Natural killer cell (primary cell): Measurements from ENCODE around the gene DTNB. TPM values are rescaled to one million over a fixed set of nuclear protein-coding genes. Genes with fewer than 3 reads are reported as not detected.

Experiments used
- ATAC-seq, 3 donors: fragments of 150-1000 bp in 2 of 3; fragments of 200-7000 bp in 1 of 3; cut with Tn5 transposase; 1 replicate in 1 of 3; 2 replicates in 2 of 3; pipeline ENCODE4 v1.10.0; 2021; ENCODE audit warnings: mild to moderate bottlenecking in 2 of 3, moderate library complexity in 2 of 3
- DNase-seq, 2 donors: peaks; one replicate each; pipeline versions ENCODE4 v3.0.0 to v3.0.0-alpha.2; 2013 to 2021; ENCODE audit warnings: mixed read lengths in 1 of 2
- H3K27ac ChIP-seq: one replicate; pipeline ENCODE4 v1.5.1; 2013; ENCODE audit warnings: mild to moderate bottlenecking, low read length
- H3K27me3 ChIP-seq: one replicate; pipeline ENCODE4 v1.6.1; 2013; ENCODE audit warnings: low read length; ENCODE audit not compliant: control insufficient read depth, insufficient read depth
- H3K36me3 ChIP-seq: one replicate; pipeline ENCODE4 v1.6.1; 2013; ENCODE audit warnings: low read length; ENCODE audit not compliant: control insufficient read depth, insufficient read depth
- H3K4me1 ChIP-seq: one replicate; pipeline ENCODE4 v1.6.1; 2013; ENCODE audit warnings: low read length; ENCODE audit not compliant: control insufficient read depth, insufficient read depth
- H3K4me3 ChIP-seq: one replicate; pipeline ENCODE4 v1.5.1; 2013; ENCODE audit warnings: low read length
- H3K9me3 ChIP-seq: one replicate; pipeline ENCODE4 v1.6.1; 2013; ENCODE audit warnings: low read length; ENCODE audit not compliant: control insufficient read depth, insufficient read depth
- H3K27ac Mint-ChIP-seq, 2 donors: one replicate each; pipeline ENCODE4 v1.8.0; 2022; ENCODE audit warnings: mild to moderate bottlenecking in 2 of 2, mixed read lengths in 2 of 2, moderate library complexity in 1 of 2
- H3K27me3 Mint-ChIP-seq, 2 donors: one replicate each; pipeline ENCODE4 v1.8.0; 2022; ENCODE audit warnings: low read depth in 2 of 2, mixed read lengths in 2 of 2
- H3K36me3 Mint-ChIP-seq: one replicate; pipeline ENCODE4 v1.8.0; 2022; ENCODE audit warnings: mixed read lengths
- H3K4me1 Mint-ChIP-seq, 2 donors: one replicate each; pipeline ENCODE4 v1.8.0; 2022; ENCODE audit warnings: mixed read lengths in 2 of 2
- H3K4me3 Mint-ChIP-seq: one replicate; pipeline ENCODE4 v1.8.0; 2022; ENCODE audit warnings: mild to moderate bottlenecking, moderate library complexity, mixed read lengths
- H3K9me3 Mint-ChIP-seq, 2 donors: one replicate each; pipeline ENCODE4 v1.8.0; 2022; ENCODE audit warnings: mixed read lengths in 2 of 2
- CTCF ChIP-seq: fragments of 200-600 bp; IDR thresholded peaks from one replicate; pipeline ENCODE4 v1.8.0; 2022; ENCODE audit warnings: antibody characterized with exemption
- WGBS: methylation state at CpG from one replicate; pipeline ENCODE4 v1.1.7; 2013; ENCODE audit warnings: missing lambda C conversion rate; ENCODE audit not compliant: insufficient coverage; 5-methylcytosine and 5-hydroxymethylcytosine counted together
- intact Hi-C: fragments of 100-400 bp; cut with micrococcal nuclease; formaldehyde crosslinking; loops from one replicate; pipeline ENCODE4 v1.14.2; 2022
- total RNA-seq, 4 donors: library from RNA; stranded (reverse); fragments of 120-200 nt in 1 of 4; gene quantifications; one replicate each; pipeline versions ENCODE4 v1.2.3 to v1.2.4, GENCODE V29; 2013 to 2022

DTNB gene
- total RNA-seq, 3 donors from 2014 or later (not counting 1 experiment from before 2014, with no cell fraction given) = 20.8 to 33.7 (median 23.6) TPM

GRCh38 chr2:25363733-25364132 lies 309.6 kb downstream of the DTNB start:
- Mint-ChIP-seq H3K4me1 (peaks cover 26 to 33% of the 10 kb centered on the region in 2 donors), H3K4me3 (peak overlapping the region; percentile 40), H3K27ac (peak overlapping the region; percentile 94 to 96), H3K36me3 (no peaks in the 10 kb centered on the region), H3K9me3 (no peaks in the 10 kb centered on the region), H3K27me3 (no peaks in the 10 kb centered on the region)
- intact Hi-C loops = loop anchor here (5.0 to 10.0 kb wide), 2 partner anchors 194 to 311 kb away; partner anchors contain the start of gene DTNB
- H3K4me3 ChIP-seq = no peak overlapping the region
- peaks cover 21% of the 10 kb centered on the region for H3K4me1 ChIP-seq
- WGBS = 97% methylated on average over 7 of the region's 7 CpGs
- no peaks in the 10 kb centered on the region for H3K36me3 ChIP-seq
- no peaks in the 10 kb centered on the region for H3K9me3 ChIP-seq
- no peak for ATAC-seq
- DNase-seq = no peak
- H3K27ac ChIP-seq = no peak overlapping the region
- no peaks in the 10 kb centered on the region for H3K27me3 ChIP-seq
- TF ChIP-seq CTCF = no peak

- intact Hi-C loops = loop anchor here (1.0 to 10.0 kb wide), 5 partner anchors 15 to 312 kb away; partner anchors contain the start of gene DTNB
- peaks cover 21% of the 10 kb centered on the region for H3K4me1 ChIP-seq
- H3K36me3 Mint-ChIP-seq = no peaks in the 10 kb centered on the region
- peaks cover 26 to 33% of the 10 kb centered on the region in 2 donors for H3K4me1 Mint-ChIP-seq
- no peaks in the 10 kb centered on the region for H3K27me3 ChIP-seq
- H3K36me3 ChIP-seq = no peaks in the 10 kb centered on the region
- H3K9me3 ChIP-seq = no peaks in the 10 kb centered on the region
- H3K27ac ChIP-seq = peak overlapping the region; percentile 93
- ATAC-seq = peak; percentile 76 to 86 (median 79)
- peak overlapping the region; percentile 94 for H3K4me3 Mint-ChIP-seq
- H3K27me3 Mint-ChIP-seq = no peaks in the 10 kb centered on the region
- peak overlapping the region; percentile 74 for H3K4me3 ChIP-seq
- no peak for TF ChIP-seq CTCF
- no peaks in the 10 kb centered on the region for H3K9me3 Mint-ChIP-seq
- WGBS = 10% methylated on average over 19 of the region's 21 CpGs
- H3K27ac Mint-ChIP-seq = peak overlapping the region; percentile 94 to 96
- DNase-seq = peak; percentile 71 to 87
Observed at GRCh38 chr2:25362434-25363145, 310.8 kb downstream of the DTNB start.

- Mint-ChIP-seq H3K36me3 (no peaks in the 10 kb centered on the region), H3K4me1 (peaks cover 26 to 33% of the 10 kb centered on the region in 2 donors), H3K9me3 (no peaks in the 10 kb centered on the region), H3K27ac (peak overlapping the region; percentile 94 to 96), H3K27me3 (no peaks in the 10 kb centered on the region), H3K4me3 (peak overlapping the region; percentile 94)
- peak overlapping the region; percentile 74 for H3K4me3 ChIP-seq
- H3K4me1 ChIP-seq = peaks cover 21% of the 10 kb centered on the region
- WGBS = under 1% methylated on average over 16 of the region's 16 CpGs
- TF ChIP-seq CTCF = peak; percentile 90
- intact Hi-C loops = loop anchor here (1.0 to 10.0 kb wide), 5 partner anchors 15 to 313 kb away; partner anchors contain the start of gene DTNB
- H3K9me3 ChIP-seq = no peaks in the 10 kb centered on the region
- DNase-seq (peak; percentile 95 to 96), ATAC-seq (peak; percentile 88 to 95 (median 88))
- no peaks in the 10 kb centered on the region for H3K36me3 ChIP-seq
- peak overlapping the region; percentile 93 for H3K27ac ChIP-seq
- no peaks in the 10 kb centered on the region for H3K27me3 ChIP-seq
Observed at GRCh38 chr2:25362049-25362433, 311.3 kb downstream of the DTNB start.
